ENCODE data around the gene C6orf58. TPM values are rescaled to one million over a fixed set of nuclear protein-coding genes. Genes with fewer than 3 reads are reported as not detected.

The C6orf58 gene
- total and polyA plus RNA-seq, 2 experiments from 2014 or later, result not detected

GRCh38 chr6:127582777-127583462 lies 5.9 kb downstream of the C6orf58 start:
- Histone ChIP-seq H3K4me1 (ENCODE audit: insufficient read depth) (0 out of 2 replicates have a peak, but pooled peaks cover 5% of the 10 kb centered on the region), H3F3A (ENCODE audit: insufficient read depth) (peaks cover 13% of the 10 kb centered on the region), H3K27ac (no peak overlapping the region), H3K36me3 (ENCODE audit: low read depth) (no peaks in the 10 kb centered on the region), H4K20me1 (ENCODE audit: insufficient read depth) (no peaks in the 10 kb centered on the region), H3K4me3 (no peak overlapping the region), H3K9me2 (ENCODE audit: insufficient read depth) (no peaks in the 10 kb centered on the region), H2AFZ (no peak overlapping the region), H3K9me3 (ENCODE audit: low read depth) (no peaks in the 10 kb centered on the region), H3K4me2 (ENCODE audit: unreplicated experiment) (no peak overlapping the region), H3K79me2 (ENCODE audit: insufficient read depth) (no peaks in the 10 kb centered on the region), H3K27me3 (replicated peaks; ENCODE audit: insufficient read depth) (no peaks in the 10 kb centered on the region), H3K9ac (no peak overlapping the region)
- in situ Hi-C loops (cut with MboI), result no loop called here
- no peak for TF ChIP-seq EZH2phosphoT487 (IDR thresholded peaks at IDR 0.05; ENCODE audit: insufficient read depth, low read depth)
- WGBS, 2 experiments (ENCODE audit: low coverage in 1 of 2, low lambda C conversion rate in 2 of 2, missing lambda C conversion rate in 2 of 2), result 19 to 26% methylated on average over 4 of the region's 4 CpGs
- DNase-seq, result peak; percentile 79

GRCh38 chr6:127585123-127585522 lies 8.1 kb downstream of the C6orf58 start:
- H3K4me3 ChIP-seq, result no peak overlapping the region
- no peak overlapping the region for H3K27ac ChIP-seq
- in situ Hi-C loops (cut with MboI), result no loop called here
- no peaks in the 10 kb centered on the region for H3K27me3 ChIP-seq (replicated peaks; ENCODE audit: insufficient read depth)
- no peak overlapping the region for H2AFZ ChIP-seq
- H3K4me1 ChIP-seq (ENCODE audit: insufficient read depth), result 0 out of 2 replicates have a peak, but pooled peaks cover 5% of the 10 kb centered on the region
- TF ChIP-seq EZH2phosphoT487 (IDR thresholded peaks at IDR 0.05; ENCODE audit: insufficient read depth, low read depth), result no peak
- TF ChIP-seq EZH2 (IDR thresholded peaks at IDR 0.05; ENCODE audit: insufficient read depth, poor library complexity, severe bottlenecking), result no peak
- H3K4me2 ChIP-seq (ENCODE audit: unreplicated experiment), result no peak overlapping the region
- no peaks in the 10 kb centered on the region for H4K20me1 ChIP-seq (ENCODE audit: insufficient read depth)
- H3F3A ChIP-seq (ENCODE audit: insufficient read depth), result peaks cover 13% of the 10 kb centered on the region
- H3K79me2 ChIP-seq (ENCODE audit: insufficient read depth), result no peaks in the 10 kb centered on the region
- H3K36me3 ChIP-seq (ENCODE audit: low read depth), result no peaks in the 10 kb centered on the region
- no peaks in the 10 kb centered on the region for H3K9me2 ChIP-seq (ENCODE audit: insufficient read depth)
- H3K9ac ChIP-seq, result no peak overlapping the region
- no peaks in the 10 kb centered on the region for H3K9me3 ChIP-seq (ENCODE audit: low read depth)
- no peak for DNase-seq
- 91 to 93% methylated on average over 2 of the region's 2 CpGs for WGBS, 2 experiments (ENCODE audit: low coverage in 1 of 2, low lambda C conversion rate in 2 of 2, missing lambda C conversion rate in 2 of 2)

DNA sequence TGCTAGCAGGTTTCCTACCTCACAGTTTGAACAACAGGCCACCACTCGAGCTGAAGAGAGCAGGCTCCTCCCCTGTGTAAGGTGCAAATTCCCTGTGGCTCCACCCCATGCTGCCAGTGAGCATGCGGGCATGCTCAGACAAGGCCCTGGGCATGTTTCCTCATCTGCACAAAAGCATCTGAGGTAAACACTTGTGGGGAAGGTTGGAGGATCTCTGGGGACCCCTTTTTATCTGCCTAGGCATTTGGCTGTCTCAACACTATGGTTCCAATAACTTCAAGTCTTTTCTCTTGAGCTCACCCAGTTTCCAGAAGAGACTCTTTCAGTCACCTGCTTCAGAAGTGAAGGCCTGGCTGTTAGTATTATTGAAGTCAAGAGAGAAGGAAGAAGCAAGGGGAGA lies 9.4 kb downstream of the C6orf58 start:
- WGBS, 2 experiments (ENCODE audit: low coverage in 1 of 2, low lambda C conversion rate in 2 of 2, missing lambda C conversion rate in 2 of 2), result 29 to 30% methylated on average over 2 of the region's 2 CpGs
- H3F3A ChIP-seq (ENCODE audit: insufficient read depth), result peaks cover 13% of the 10 kb centered on the region
- in situ Hi-C loops (cut with MboI), result no loop called here

GRCh38 chr6:127587875-127588274 lies 10.9 kb downstream of the C6orf58 start:
- no peaks in the 10 kb centered on the region for H3K79me2 ChIP-seq (ENCODE audit: insufficient read depth)
- H4K20me1 ChIP-seq (ENCODE audit: insufficient read depth), result no peaks in the 10 kb centered on the region
- in situ Hi-C loops (cut with MboI), result no loop called here
- H3K9me2 ChIP-seq (ENCODE audit: insufficient read depth), result no peaks in the 10 kb centered on the region
- no peaks in the 10 kb centered on the region for H3K36me3 ChIP-seq (ENCODE audit: low read depth)
- no peak overlapping the region for H3K27ac ChIP-seq
- H3K4me3 ChIP-seq, result no peak overlapping the region
- no peak overlapping the region for H2AFZ ChIP-seq
- H3K4me1 ChIP-seq (ENCODE audit: insufficient read depth), result 0 out of 2 replicates have a peak, but pooled peaks cover 4% of the 10 kb centered on the region
- H3K9me3 ChIP-seq (ENCODE audit: low read depth), result no peaks in the 10 kb centered on the region
- peaks cover 8% of the 10 kb centered on the region for H3F3A ChIP-seq (ENCODE audit: insufficient read depth)
- no peak for DNase-seq
- no peak overlapping the region for H3K4me2 ChIP-seq (ENCODE audit: unreplicated experiment)
- no peaks in the 10 kb centered on the region for H3K27me3 ChIP-seq (replicated peaks; ENCODE audit: insufficient read depth)
- TF ChIP-seq EZH2phosphoT487 (IDR thresholded peaks at IDR 0.05; ENCODE audit: insufficient read depth, low read depth), result no peak
- no peak for TF ChIP-seq EZH2 (IDR thresholded peaks at IDR 0.05; ENCODE audit: insufficient read depth, poor library complexity, severe bottlenecking)
- WGBS, 2 experiments (ENCODE audit: low coverage in 1 of 2, low lambda C conversion rate in 2 of 2, missing lambda C conversion rate in 2 of 2), result 54 to 58% methylated on average over 2 of the region's 2 CpGs
- H3K9ac ChIP-seq, result no peak overlapping the region

More for the DNA sequence above, 9.4 kb downstream of the C6orf58 start:
- H3K4me2 ChIP-seq (ENCODE audit: unreplicated experiment), result no peak overlapping the region
- no peaks in the 10 kb centered on the region for H3K79me2 ChIP-seq (ENCODE audit: insufficient read depth)
- H3K4me3 ChIP-seq, result no peak overlapping the region
- no peaks in the 10 kb centered on the region for H3K9me3 ChIP-seq (ENCODE audit: low read depth)
- no peak overlapping the region for H2AFZ ChIP-seq
- no peak for DNase-seq
- no peak overlapping the region for H3K9ac ChIP-seq
- no peak overlapping the region for H3K27ac ChIP-seq
- H3K9me2 ChIP-seq (ENCODE audit: insufficient read depth), result no peaks in the 10 kb centered on the region
- no peaks in the 10 kb centered on the region for H3K27me3 ChIP-seq (replicated peaks; ENCODE audit: insufficient read depth)
- TF ChIP-seq EZH2phosphoT487 (IDR thresholded peaks at IDR 0.05; ENCODE audit: insufficient read depth, low read depth) (no peak), EZH2 (IDR thresholded peaks at IDR 0.05; ENCODE audit: insufficient read depth, poor library complexity, severe bottlenecking) (no peak)
- no peaks in the 10 kb centered on the region for H4K20me1 ChIP-seq (ENCODE audit: insufficient read depth)
- H3K4me1 ChIP-seq (ENCODE audit: insufficient read depth), result 0 out of 2 replicates have a peak, but pooled peaks cover 5% of the 10 kb centered on the region
- no peaks in the 10 kb centered on the region for H3K36me3 ChIP-seq (ENCODE audit: low read depth)
